Measurements from ENCODE around the gene MACROD1. TPM values are rescaled to one million over a fixed set of nuclear protein-coding genes. Genes with fewer than 3 reads are reported as not detected.

The MACROD1 gene
- total and polyA plus RNA-seq, 2 donors (not counting 3 experiments of a cell fraction or from before 2014, with no cell fraction given): 11.0 to 16.2 TPM

DNA sequence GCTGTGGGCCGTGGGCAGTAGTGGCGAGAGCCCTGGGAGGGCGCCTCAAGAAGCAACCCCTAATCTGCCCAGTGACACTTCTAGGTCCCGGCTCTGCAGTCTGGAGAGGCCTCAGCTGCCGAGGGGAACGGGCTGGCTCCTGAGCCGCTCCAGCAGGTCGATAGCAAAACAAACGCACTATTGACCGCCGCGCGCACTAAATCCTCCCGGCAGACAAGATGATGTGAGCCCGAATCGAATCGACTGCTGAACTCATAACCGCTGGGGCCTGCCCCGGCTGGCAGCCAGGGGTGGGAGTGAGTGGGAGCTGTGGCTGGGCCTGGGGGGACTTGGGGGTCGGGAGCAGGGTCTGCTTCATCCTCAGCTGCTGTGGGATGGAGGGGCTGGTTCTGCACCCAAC is 94.1 kb downstream of the MACROD1 start:
- no peak overlapping the region for H3K4me2 ChIP-seq (ENCODE audit: insufficient read depth, low read length)
- H3K9ac ChIP-seq (replicated peaks; ENCODE audit: extremely low read depth, insufficient read depth, low read length): no peak overlapping the region
- H4K20me1 ChIP-seq (replicated peaks; ENCODE audit: control insufficient read depth, extremely low read depth, insufficient read depth, low read length): no peaks in the 10 kb centered on the region
- no TSS peak for BruUV-seq (replicated peaks)
- no peak for FAIRE-seq
- H3K9me3 ChIP-seq (replicated peaks; ENCODE audit: control insufficient read depth, insufficient read depth, low read length): no peaks in the 10 kb centered on the region
- ChIA-PET POLR2A (no interaction called here), CTCF (no interaction called here)
- no peaks in the 10 kb centered on the region for H3K4me1 ChIP-seq (ENCODE audit: control insufficient read depth, extremely low read depth, insufficient read depth, low read length)
- dilution Hi-C loops (cut with MboI; ENCODE audit: extremely low pct_ligation_motif_present, low sequenced_read_pairs): no loop called here
- TF ChIP-seq, protein P1, sequence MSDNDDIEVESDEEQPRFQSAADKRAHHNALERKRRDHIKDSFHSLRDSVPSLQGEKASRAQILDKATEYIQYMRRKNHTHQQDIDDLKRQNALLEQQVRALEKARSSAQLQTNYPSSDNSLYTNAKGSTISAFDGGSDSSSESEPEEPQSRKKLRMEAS (IDR thresholded peaks at IDR 0.05; ENCODE audit: insufficient read depth, insufficient read length): no peak
- TF ChIP-seq POLR2A (IDR thresholded peaks at IDR 0.05; ENCODE audit: low read depth, low read length): no peak
- TF ChIP-seq GATA2 (IDR thresholded peaks at IDR 0.05; ENCODE audit: insufficient read depth, insufficient read length, low read depth, low read length): no peak
- no peak for TF ChIP-seq MYC (IDR thresholded peaks at IDR 0.05; ENCODE audit: low read depth, low read length)
- TF ChIP-seq FOS (IDR thresholded peaks at IDR 0.05; ENCODE audit: borderline replicate concordance, insufficient read depth, low read length): no peak
- TF ChIP-seq, protein P2, sequence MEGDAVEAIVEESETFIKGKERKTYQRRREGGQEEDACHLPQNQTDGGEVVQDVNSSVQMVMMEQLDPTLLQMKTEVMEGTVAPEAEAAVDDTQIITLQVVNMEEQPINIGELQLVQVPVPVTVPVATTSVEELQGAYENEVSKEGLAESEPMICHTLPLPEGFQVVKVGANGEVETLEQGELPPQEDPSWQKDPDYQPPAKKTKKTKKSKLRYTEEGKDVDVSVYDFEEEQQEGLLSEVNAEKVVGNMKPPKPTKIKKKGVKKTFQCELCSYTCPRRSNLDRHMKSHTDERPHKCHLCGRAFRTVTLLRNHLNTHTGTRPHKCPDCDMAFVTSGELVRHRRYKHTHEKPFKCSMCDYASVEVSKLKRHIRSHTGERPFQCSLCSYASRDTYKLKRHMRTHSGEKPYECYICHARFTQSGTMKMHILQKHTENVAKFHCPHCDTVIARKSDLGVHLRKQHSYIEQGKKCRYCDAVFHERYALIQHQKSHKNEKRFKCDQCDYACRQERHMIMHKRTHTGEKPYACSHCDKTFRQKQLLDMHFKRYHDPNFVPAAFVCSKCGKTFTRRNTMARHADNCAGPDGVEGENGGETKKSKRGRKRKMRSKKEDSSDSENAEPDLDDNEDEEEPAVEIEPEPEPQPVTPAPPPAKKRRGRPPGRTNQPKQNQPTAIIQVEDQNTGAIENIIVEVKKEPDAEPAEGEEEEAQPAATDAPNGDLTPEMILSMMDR (IDR thresholded peaks at IDR 0.05; ENCODE audit: extremely low read depth in 1 of 2, insufficient read depth in 1 of 2, low read depth in 1 of 2, low read length in 2 of 2): no peak
- no peaks in the 10 kb centered on the region for H3K27me3 ChIP-seq (ENCODE audit: control insufficient read depth in 2 of 2, insufficient read depth in 2 of 2, low read length in 2 of 2)
- no peak overlapping the region for H3K27ac ChIP-seq (ENCODE audit: insufficient read depth, low read depth, low read length)
- intact Hi-C loops (cut with micrococcal nuclease): no loop called here
- H3K9me1 ChIP-seq (replicated peaks; ENCODE audit: control insufficient read depth, extremely low read depth, insufficient read depth, low read length): no peaks in the 10 kb centered on the region
- no peak for DNase-seq (ENCODE audit: low read depth, low spot score)
- H3K36me3 ChIP-seq (ENCODE audit: control insufficient read depth in 2 of 2, extremely low read depth in 1 of 2, insufficient read depth in 2 of 2, low read length in 2 of 2): no peaks in the 10 kb centered on the region
- no peak overlapping the region for H3K4me3 ChIP-seq (replicated peaks in 1 of 3; ENCODE audit: insufficient read depth in 1 of 3, low read depth in 1 of 3, low read length in 3 of 3)
- no peaks in the 10 kb centered on the region for H3K79me2 ChIP-seq (ENCODE audit: control insufficient read depth, insufficient read depth, low read length)
- no peak overlapping the region for H2AFZ ChIP-seq (ENCODE audit: low read depth, low read length)

DNA sequence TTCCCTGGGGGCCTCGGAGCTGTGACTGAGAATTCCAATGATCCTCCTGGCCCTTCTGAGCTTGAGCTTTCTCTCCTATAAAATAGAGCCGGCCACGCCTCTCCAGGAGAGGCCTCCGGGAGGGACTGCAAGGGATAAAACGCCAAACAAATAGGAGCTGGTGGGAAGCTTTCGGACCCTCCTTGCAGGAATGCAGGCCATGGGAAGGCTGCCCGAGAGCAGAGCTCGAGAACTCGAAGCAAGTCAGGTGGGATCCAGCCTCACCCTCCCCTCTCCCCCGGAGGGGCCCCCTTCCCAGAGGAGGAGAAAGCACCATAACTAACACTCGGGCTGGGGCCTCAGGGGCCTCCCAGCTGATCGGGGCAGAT is 95.6 kb downstream of the MACROD1 start:
- no peaks in the 10 kb centered on the region for H3K9me1 ChIP-seq (replicated peaks; ENCODE audit: control insufficient read depth, extremely low read depth, insufficient read depth, low read length)
- no peak overlapping the region for H3K9ac ChIP-seq (replicated peaks; ENCODE audit: extremely low read depth, insufficient read depth, low read length)
- no peak overlapping the region for H3K4me2 ChIP-seq (ENCODE audit: insufficient read depth, low read length)
- no peak for FAIRE-seq
- H2AFZ ChIP-seq (ENCODE audit: low read depth, low read length): no peak overlapping the region
- no peaks in the 10 kb centered on the region for H3K79me2 ChIP-seq (ENCODE audit: control insufficient read depth, insufficient read depth, low read length)
- BruUV-seq (replicated peaks): no TSS peak
- no peak for DNase-seq (ENCODE audit: low read depth, low spot score)
- ChIA-PET CTCF (no interaction called here), POLR2A (no interaction called here)
- no peaks in the 10 kb centered on the region for H3K9me3 ChIP-seq (replicated peaks; ENCODE audit: control insufficient read depth, insufficient read depth, low read length)
- H3K27me3 ChIP-seq (ENCODE audit: control insufficient read depth in 2 of 2, insufficient read depth in 2 of 2, low read length in 2 of 2): no peaks in the 10 kb centered on the region
- H3K27ac ChIP-seq (ENCODE audit: insufficient read depth, low read depth, low read length): no peak overlapping the region
- TF ChIP-seq, protein P2 (IDR thresholded peaks at IDR 0.05; ENCODE audit: extremely low read depth in 1 of 2, insufficient read depth in 1 of 2, low read depth in 1 of 2, low read length in 2 of 2): no peak
- TF ChIP-seq EZH2 (IDR thresholded peaks at IDR 0.05; ENCODE audit: borderline replicate concordance, low read depth, low read length, severe bottlenecking): no peak
- dilution Hi-C loops (cut with MboI; ENCODE audit: extremely low pct_ligation_motif_present, low sequenced_read_pairs) (no loop called here), intact Hi-C loops (cut with micrococcal nuclease) (no loop called here)
- no peak overlapping the region for H3K4me3 ChIP-seq (replicated peaks in 1 of 3; ENCODE audit: insufficient read depth in 1 of 3, low read depth in 1 of 3, low read length in 3 of 3)
- no peaks in the 10 kb centered on the region for H4K20me1 ChIP-seq (replicated peaks; ENCODE audit: control insufficient read depth, extremely low read depth, insufficient read depth, low read length)
- no peaks in the 10 kb centered on the region for H3K36me3 ChIP-seq (ENCODE audit: control insufficient read depth in 2 of 2, extremely low read depth in 1 of 2, insufficient read depth in 2 of 2, low read length in 2 of 2)
- H3K4me1 ChIP-seq (ENCODE audit: control insufficient read depth, extremely low read depth, insufficient read depth, low read length): no peaks in the 10 kb centered on the region

All from endothelial cell of umbilical vein (primary cell).